GM12875 (cell line): ENCODE data around the gene PANK4.

Experiments used
- H3K4me3 ChIP-seq: one replicate; pipeline ENCODE4 v1.5.1; 2011; ENCODE audit warnings: low read depth, low read length, control low read depth
- TF ChIP-seq, protein P1 (sequence below): IDR thresholded peaks from 2 replicates; pipeline ENCODE4 v1.5.1; 2011; ENCODE audit warnings: low read depth, mild to moderate bottlenecking, control low read depth, inconsistent platforms, low read length, moderate library complexity, borderline replicate concordance; ENCODE audit not compliant: insufficient read depth

Gene PANK4

DNA sequence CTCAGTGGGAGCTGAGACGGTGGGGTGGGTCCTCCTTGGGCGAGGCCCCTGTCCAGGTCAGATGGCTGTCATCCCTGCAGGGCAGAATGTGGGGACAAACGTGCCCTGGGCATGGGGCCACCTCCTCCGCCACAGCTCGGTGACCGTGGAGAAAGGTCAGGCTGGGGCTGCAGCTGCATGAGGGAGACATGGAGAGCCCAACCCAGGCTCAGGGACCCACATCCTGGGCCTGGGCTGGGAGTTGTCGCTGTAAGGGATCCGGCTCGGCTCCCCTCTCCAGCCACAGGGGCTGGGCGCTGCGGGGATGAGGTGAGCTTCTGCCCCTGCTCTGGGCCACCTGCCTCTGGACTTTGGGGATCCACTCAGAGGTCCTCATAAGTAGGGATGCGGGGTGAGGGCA is 50.8 kb downstream of the PANK4 start:
- TF ChIP-seq, protein P1, sequence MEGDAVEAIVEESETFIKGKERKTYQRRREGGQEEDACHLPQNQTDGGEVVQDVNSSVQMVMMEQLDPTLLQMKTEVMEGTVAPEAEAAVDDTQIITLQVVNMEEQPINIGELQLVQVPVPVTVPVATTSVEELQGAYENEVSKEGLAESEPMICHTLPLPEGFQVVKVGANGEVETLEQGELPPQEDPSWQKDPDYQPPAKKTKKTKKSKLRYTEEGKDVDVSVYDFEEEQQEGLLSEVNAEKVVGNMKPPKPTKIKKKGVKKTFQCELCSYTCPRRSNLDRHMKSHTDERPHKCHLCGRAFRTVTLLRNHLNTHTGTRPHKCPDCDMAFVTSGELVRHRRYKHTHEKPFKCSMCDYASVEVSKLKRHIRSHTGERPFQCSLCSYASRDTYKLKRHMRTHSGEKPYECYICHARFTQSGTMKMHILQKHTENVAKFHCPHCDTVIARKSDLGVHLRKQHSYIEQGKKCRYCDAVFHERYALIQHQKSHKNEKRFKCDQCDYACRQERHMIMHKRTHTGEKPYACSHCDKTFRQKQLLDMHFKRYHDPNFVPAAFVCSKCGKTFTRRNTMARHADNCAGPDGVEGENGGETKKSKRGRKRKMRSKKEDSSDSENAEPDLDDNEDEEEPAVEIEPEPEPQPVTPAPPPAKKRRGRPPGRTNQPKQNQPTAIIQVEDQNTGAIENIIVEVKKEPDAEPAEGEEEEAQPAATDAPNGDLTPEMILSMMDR, result no peak
- H3K4me3 ChIP-seq, result no peak overlapping the region

DNA sequence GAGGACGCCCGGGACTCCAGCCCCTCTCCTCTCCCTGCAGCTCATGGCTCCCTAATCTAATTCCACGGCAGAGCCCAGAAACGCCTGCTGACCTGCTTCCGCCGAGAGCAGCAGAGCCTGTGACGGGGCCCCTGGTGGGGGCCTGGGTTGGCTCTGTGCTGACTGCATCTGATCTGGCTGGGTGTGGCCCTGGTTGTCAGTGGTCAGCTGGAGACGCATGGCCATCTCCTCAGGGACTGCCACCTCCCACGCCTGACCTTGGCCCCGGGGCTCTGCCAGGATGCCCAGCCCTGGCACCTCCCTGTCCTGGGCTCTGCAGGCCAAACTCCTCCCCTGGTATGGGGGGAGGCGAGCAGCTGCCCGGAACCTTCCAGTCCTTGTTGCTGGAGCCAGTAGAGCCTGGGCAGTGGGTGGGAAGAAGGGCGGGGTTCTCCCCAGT is 51.4 kb downstream of the PANK4 start:
- TF ChIP-seq, protein P1, result no peak
- no peak overlapping the region for H3K4me3 ChIP-seq

DNA sequence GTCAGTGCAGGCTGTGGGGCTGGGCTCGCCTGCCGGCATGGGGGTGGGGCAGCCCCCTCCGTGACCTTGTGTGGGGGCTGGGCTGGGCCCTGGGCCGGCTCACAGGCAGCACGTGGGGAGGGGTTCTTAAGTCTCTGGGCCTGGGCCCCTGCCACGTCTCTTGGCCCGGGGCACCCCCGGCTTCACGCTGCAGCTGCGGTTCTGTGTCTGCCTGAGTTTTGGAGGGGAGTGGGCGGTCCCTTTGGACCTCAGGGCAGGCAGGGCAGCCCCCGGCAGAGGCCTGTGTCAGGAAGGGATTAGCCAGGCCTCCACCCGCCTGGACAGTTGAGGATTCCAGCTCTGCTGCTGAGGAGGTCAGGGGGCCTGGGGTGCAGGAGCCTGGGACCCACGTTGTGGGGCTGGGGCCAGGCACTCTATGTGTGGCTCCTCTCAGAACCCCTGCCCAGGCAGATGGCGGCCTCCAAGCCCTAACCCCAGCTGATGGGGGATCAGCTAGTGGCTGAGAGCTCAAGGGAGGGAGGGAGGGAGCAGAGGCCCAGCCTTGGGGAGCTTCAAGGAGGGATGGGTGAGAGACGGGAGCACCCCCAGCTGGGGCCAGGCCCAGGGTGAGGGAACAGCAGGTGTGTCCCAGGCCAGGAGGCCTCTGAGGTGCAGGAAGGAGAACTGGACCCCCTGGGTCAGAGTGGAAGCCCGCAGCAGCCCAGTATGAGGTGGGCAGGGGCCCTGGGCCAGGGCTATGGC is 52.1 kb downstream of the PANK4 start:
- TF ChIP-seq, protein P1, result no peak

DNA sequence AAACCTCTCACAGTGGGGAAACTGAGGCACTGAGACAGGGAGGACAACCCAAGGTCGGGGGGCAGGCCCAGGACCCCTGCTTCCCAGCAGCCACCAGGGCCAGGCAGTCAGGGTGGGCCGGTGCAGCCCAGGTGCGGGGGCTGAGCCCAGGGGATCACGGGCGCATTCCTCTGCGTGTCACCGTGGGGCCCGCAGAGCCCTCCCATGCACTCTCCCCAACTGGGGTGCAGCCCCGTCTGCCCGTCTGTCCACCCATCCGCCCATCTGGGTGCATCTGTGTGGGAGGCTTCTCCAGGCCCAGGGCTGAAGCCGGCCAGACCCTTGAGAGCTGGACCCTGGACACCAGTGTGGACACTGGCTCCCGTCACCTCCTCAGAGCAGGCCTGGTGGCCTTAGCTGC is 53.2 kb downstream of the PANK4 start:
- TF ChIP-seq, protein P1, result no peak
- H3K4me3 ChIP-seq, result no peak overlapping the region

More for the DNA sequence above, 52.1 kb downstream of the PANK4 start:
- H3K4me3 ChIP-seq, result no peak overlapping the region

DNA sequence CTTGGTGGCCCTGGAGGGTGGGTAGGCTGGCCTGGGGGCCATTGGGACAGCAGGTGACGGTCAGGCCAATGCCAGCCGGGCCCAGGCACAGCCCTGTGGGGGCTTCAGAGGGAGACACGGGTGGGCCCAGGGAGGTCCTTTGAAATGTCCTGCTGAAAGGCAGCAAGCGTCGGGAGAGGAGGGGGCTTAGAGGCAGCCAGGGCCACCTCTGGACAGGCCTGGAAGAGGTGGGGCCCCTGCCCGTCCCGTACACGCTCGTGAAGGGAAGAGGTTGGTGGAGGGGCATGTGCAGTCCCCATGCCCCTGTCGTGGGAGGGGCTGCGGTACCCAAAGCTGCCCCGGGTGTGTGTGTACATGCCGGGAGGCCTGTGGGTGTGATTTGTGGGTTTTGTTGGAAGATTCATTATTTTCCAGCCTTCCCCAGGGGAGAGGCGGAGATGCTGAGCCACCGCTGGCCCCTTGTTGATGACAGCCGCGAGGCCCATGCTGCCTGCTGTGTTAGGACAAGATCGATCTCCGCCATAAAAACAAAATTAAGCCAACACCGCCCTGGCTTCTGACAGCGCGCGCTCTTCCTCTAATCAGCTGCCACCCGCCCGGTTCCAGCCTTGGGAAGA is 53.7 kb downstream of the PANK4 start:
- H3K4me3 ChIP-seq, result no peak overlapping the region
- TF ChIP-seq, protein P1, result no peak

DNA sequence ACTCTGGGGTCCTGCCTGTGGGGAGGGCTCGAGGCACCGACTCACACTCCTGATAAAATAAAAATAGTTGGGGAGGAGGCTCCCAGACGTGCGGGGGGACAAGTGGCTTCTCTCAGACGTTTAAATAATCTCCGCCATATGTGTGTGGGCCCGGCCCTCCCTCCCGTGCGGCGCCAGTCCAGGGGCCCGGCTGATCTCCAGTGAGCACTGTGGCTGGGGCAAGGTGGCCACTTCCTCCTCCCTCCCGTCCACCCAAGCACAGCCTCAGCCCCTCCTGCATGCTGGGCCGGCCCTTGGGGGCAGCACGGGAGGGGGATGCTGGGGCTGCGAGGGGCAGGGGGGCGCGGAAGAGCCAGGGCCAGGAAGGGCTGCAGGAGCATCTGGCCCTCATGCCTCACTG is 54.3 kb downstream of the PANK4 start:
- TF ChIP-seq, protein P1, result no peak

DNA sequence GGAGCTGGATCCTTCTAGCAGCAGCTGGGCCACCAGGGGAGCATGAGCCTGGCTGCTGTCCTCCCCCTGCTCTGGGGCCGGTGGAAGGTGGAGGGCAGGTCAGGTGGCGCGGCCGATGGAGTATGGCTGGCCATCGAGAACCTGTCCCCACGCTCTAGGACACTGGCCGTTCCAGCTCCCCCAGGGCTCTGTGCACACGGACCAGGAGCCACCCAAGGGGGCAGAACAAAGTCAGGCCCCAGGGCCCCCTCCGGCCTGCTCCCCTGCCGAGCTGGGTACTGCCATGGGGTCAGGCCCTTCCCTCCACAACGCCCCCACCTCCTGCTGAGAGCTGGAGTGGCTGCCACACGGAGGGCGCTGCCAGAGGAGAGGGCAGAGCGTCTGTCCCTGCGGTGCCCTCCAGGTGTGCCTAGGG is 54.8 kb downstream of the PANK4 start:
- TF ChIP-seq, protein P1, result no peak
- H3K4me3 ChIP-seq, result no peak overlapping the region

More for the DNA sequence above, 54.3 kb downstream of the PANK4 start:
- no peak overlapping the region for H3K4me3 ChIP-seq
